Neutrophil (primary cell): ENCODE measurements around the gene PSME3.

Experiments
- H3K27ac ChIP-seq: fragments of 200-600 bp; sonication (generic); 2 replicates; pipeline ENCODE4 v1.5.1; 2016; ENCODE audit warnings: mild to moderate bottlenecking, moderate library complexity
- H3K27me3 ChIP-seq: fragments of 200-600 bp; sonication (generic); 2 replicates; pipeline ENCODE4 v1.6.0; 2016; ENCODE audit warnings: mild to moderate bottlenecking
- H3K36me3 ChIP-seq: fragments of 200-600 bp; sonication (generic); 2 replicates; pipeline ENCODE4 v1.5.1; 2017
- H3K4me1 ChIP-seq, 2 experiments: fragments of 200-600 bp in 1 of 2; sonication (generic) in 1 of 2; 1 replicate in 1 of 2; 2 replicates in 1 of 2; pipeline versions ENCODE4 v1.5.1 to v1.6.1; 2013 to 2016; ENCODE audit warnings: low read depth in 1 of 2, low read length in 1 of 2, mild to moderate bottlenecking in 1 of 2, moderate library complexity in 1 of 2; ENCODE audit not compliant: control insufficient read depth in 1 of 2, insufficient read depth in 1 of 2
- H3K4me3 ChIP-seq, 2 experiments: fragments of 200-600 bp in 1 of 2; sonication (generic) in 1 of 2; 1 replicate in 1 of 2; 2 replicates in 1 of 2; pipeline ENCODE4 v1.5.1; 2013 to 2016; ENCODE audit warnings: low read depth in 1 of 2, low read length in 1 of 2, mild to moderate bottlenecking in 1 of 2, moderate library complexity in 1 of 2
- H3K9me3 ChIP-seq: fragments of 200-600 bp; sonication (generic); 2 replicates; pipeline ENCODE4 v1.5.1; 2016
- TF ChIP-seq, protein P1 (sequence below): fragments of 200-600 bp; sonication (generic); IDR thresholded peaks from 2 replicates; pipeline ENCODE4 v1.5.1; 2016; ENCODE audit warnings: antibody characterized with exemption

Gene PSME3

DNA sequence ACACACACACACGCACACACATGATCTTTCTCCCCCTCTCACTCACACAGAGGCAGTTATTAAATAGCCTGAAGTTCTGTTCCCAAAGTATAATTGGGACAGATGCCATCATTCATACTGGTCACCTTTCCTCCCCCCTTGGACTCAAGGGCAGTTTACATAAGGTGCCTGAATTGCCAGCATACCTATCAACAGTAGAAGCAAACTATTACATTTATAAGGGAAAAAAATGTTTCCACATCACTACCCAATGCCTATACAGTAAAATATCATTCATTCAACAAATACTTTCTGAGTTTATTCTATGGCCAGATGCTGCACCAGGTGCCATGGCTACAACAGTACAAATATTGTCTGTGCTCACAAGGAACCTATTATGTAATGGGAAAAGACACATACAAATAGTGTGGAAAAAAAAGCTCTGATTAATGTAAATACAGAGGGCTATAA is 28.3 kb upstream of the PSME3 start:
- H3K27ac ChIP-seq: no peak overlapping the region
- H3K27me3 ChIP-seq: peaks cover 15% of the 10 kb centered on the region
- H3K4me1 ChIP-seq: no peaks in the 10 kb centered on the region
- no peak overlapping the region for H3K4me3 ChIP-seq
- H3K9me3 ChIP-seq: no peaks in the 10 kb centered on the region
- TF ChIP-seq, protein P1, sequence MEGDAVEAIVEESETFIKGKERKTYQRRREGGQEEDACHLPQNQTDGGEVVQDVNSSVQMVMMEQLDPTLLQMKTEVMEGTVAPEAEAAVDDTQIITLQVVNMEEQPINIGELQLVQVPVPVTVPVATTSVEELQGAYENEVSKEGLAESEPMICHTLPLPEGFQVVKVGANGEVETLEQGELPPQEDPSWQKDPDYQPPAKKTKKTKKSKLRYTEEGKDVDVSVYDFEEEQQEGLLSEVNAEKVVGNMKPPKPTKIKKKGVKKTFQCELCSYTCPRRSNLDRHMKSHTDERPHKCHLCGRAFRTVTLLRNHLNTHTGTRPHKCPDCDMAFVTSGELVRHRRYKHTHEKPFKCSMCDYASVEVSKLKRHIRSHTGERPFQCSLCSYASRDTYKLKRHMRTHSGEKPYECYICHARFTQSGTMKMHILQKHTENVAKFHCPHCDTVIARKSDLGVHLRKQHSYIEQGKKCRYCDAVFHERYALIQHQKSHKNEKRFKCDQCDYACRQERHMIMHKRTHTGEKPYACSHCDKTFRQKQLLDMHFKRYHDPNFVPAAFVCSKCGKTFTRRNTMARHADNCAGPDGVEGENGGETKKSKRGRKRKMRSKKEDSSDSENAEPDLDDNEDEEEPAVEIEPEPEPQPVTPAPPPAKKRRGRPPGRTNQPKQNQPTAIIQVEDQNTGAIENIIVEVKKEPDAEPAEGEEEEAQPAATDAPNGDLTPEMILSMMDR: no peak
- H3K36me3 ChIP-seq: peaks cover 15% of the 10 kb centered on the region

DNA sequence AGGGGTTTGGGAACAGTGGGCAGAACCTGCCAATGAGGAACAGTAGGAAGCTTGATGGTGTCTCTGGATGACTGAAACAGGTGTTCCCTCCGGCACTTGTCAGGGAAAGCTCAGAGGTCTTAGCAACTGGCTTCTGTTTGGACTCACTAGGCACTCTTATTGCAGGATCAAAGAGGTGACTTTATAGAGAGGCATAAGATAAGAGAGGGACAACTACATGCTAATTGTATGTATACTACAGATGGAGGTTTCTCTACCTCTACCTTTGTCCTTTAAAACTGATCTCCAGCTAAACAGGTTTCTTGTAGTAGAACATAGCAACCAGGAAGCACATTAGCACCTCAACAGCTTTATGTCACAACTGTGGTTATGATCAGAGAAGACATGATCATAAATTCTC is 26.9 kb upstream of the PSME3 start:
- Histone ChIP-seq H3K36me3 (peaks cover 28% of the 10 kb centered on the region), H3K27ac (no peak overlapping the region), H3K27me3 (peaks cover 9% of the 10 kb centered on the region), H3K4me1 (no peaks in the 10 kb centered on the region), H3K4me3 (no peak overlapping the region), H3K9me3 (no peaks in the 10 kb centered on the region)
- TF ChIP-seq, protein P1: no peak

DNA sequence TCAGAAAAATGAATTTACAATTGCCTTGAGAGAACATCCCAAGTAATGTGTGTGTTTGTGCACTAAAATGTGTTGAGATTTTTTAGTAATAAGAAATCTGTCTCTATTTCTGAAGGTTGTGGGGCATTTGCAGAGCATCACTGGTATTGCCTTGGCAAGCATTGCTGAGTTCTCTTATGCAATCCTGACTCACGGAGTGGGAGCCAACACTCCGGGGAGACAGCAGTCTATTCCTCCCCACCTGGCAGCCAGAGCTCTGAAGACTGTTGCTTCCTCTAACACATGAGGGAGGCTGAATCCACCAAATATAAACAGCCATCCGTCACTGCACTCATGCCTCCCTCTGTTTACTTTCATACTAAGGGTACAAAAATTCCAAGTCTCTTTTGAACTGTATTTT is 23.9 kb upstream of the PSME3 start:
- TF ChIP-seq, protein P1: no peak
- Histone ChIP-seq H3K36me3 (peaks cover 55% of the 10 kb centered on the region), H3K27ac (no peak overlapping the region)

DNA sequence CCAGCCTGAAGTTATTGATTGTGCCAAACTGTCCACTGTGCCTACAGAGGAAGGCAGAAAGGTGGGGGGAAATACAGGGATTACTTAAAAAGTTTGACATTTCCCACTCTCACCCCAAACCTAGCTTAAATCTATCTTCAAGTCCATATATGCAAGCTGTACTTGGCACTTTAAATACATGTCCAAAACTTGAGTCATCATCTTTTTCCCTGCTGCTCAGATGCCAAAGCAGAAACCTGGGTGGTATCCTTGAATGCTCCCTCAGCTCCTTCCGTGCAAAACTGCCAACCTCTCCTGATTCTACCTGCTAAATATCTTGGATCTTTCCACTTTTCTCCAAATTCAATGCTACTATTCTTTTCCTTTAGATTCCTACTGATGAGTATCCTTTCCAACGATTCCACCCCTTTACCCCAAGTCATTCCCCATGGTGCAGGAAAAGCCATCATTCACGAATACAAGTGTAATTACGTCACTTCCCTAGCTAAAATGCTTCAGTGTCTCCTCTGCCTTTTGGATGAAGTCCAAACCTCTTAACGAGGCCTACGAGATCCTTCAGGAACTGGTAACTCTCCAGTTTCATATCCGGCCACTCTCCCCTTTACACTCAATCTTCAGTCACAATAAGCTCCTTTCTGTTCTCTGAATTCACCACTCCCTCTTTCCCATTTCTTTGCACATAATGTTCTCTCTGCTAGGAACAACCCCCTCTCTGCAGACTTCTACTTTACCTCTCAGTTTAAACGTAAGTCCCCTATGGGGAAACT is 18.4 kb upstream of the PSME3 start:
- no peak overlapping the region for H3K27ac ChIP-seq
- H3K9me3 ChIP-seq: no peaks in the 10 kb centered on the region
- H3K4me3 ChIP-seq: no peak overlapping the region
- H3K4me1 ChIP-seq: no peaks in the 10 kb centered on the region
- no peaks in the 10 kb centered on the region for H3K27me3 ChIP-seq
- peaks cover 97% of the 10 kb centered on the region for H3K36me3 ChIP-seq
- TF ChIP-seq, protein P1: no peak

More for the DNA sequence above, 23.9 kb upstream of the PSME3 start:
- Histone ChIP-seq H3K4me1 (no peaks in the 10 kb centered on the region), H3K9me3 (no peaks in the 10 kb centered on the region), H3K4me3 (no peak overlapping the region), H3K27me3 (no peaks in the 10 kb centered on the region)

DNA sequence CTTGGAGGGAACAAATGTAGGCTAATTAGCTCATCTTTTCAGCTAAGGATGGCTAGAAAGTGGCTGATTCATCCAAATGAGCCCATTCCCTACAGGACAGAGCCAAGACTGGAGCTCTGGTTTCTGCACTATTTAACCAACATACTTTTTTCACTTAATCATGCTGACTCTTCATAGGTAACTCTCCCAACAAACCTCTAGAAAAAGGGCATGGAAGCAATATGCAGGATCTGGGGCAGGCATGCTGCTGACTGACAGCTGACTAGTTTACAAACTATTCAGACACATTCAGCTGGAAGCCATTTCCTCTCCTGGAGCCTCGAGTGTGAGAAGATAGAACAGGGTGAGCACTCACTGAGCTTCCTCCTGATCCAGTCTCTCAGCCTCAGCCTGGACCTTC is 15.3 kb upstream of the PSME3 start:
- no peaks in the 10 kb centered on the region for H3K9me3 ChIP-seq
- no peaks in the 10 kb centered on the region for H3K27me3 ChIP-seq
- TF ChIP-seq, protein P1: no peak
- no peak overlapping the region for H3K27ac ChIP-seq
- peaks cover 95% of the 10 kb centered on the region for H3K36me3 ChIP-seq
- H3K4me1 ChIP-seq: peaks cover 0 to 1% of the 10 kb centered on the region in 2 experiments
- no peak overlapping the region for H3K4me3 ChIP-seq
